ENCODE results near the gene PCDH9.

- TF ChIP-seq CTCF (IDR thresholded peaks at IDR 0.05) (no peak), POLR2AphosphoS5 (IDR thresholded peaks at IDR 0.05) (no peak), POLR2A (IDR thresholded peaks at IDR 0.05) (no peak), EP300 (IDR thresholded peaks at IDR 0.05) (no peak)
Observed at GRCh38 chr13:67128136-67128535, 102.0 kb downstream of the PCDH9 start.

All from upper lobe of left lung (tissue), 4 donors.